GM23338 (cell line): ENCODE results near the gene TACR3. TPM values are rescaled to one million over a fixed set of nuclear protein-coding genes. Genes with fewer than 3 reads are reported as not detected.
"Not testable (repeated sequence)": the region's sequence is repeated elsewhere in the genome, so short reads cannot be mapped to it uniquely, and the experiment has no call there.

ENCODE experiments used
- ATAC-seq: fragments of 200-7000 bp; cut with Tn5 transposase; 3 replicates; pipeline ENCODE4 v1.9.1; 2020
- DNase-seq: peaks from one replicate; pipeline ENCODE4 v3.0.0-alpha.2; 2015; ENCODE audit warnings: low spot score
- H2AFZ ChIP-seq: fragments of 200-600 bp; sonication (generic); 2 replicates; pipeline ENCODE4 v1.8.0; 2016; ENCODE audit warnings: antibody characterized with exemption, mild to moderate bottlenecking, moderate library complexity
- H3F3A ChIP-seq: fragments of 200-600 bp; sonication (generic); replicated peaks from 2 replicates; pipeline ENCODE4 v1.8.0; 2017; ENCODE audit warnings: antibody characterized with exemption, mixed run types, low read depth
- H3K27ac ChIP-seq: fragments of 200-600 bp; sonication (generic); 2 replicates; pipeline ENCODE4 v1.6.1; 2016; ENCODE audit warnings: low read depth
- H3K27me3 ChIP-seq: fragments of 200-600 bp; sonication (generic); 2 replicates; pipeline ENCODE4 v1.8.0; 2016; ENCODE audit warnings: mild to moderate bottlenecking, mixed run types, moderate library complexity; ENCODE audit not compliant: insufficient read depth
- H3K36me3 ChIP-seq: fragments of 200-600 bp; sonication (generic); 2 replicates; pipeline ENCODE4 v1.8.0; 2016; ENCODE audit warnings: mild to moderate bottlenecking; ENCODE audit not compliant: insufficient read depth
- H3K4me1 ChIP-seq: fragments of 200-600 bp; sonication (generic); 2 replicates; pipeline ENCODE4 v1.8.0; 2016; ENCODE audit warnings: mild to moderate bottlenecking, moderate library complexity; ENCODE audit not compliant: insufficient read depth
- H3K4me2 ChIP-seq: fragments of 200-600 bp; sonication (generic); 2 replicates; pipeline ENCODE4 v1.7.1; 2017; ENCODE audit warnings: mixed run types
- H3K4me3 ChIP-seq: fragments of 200-600 bp; sonication (generic); 2 replicates; pipeline ENCODE4 v1.6.1; 2016; ENCODE audit warnings: mixed run types
- H3K79me2 ChIP-seq: fragments of 200-600 bp; sonication (generic); replicated peaks from 2 replicates; pipeline ENCODE4 v1.8.0; 2017; ENCODE audit warnings: mild to moderate bottlenecking; ENCODE audit not compliant: insufficient read depth
- H3K9me2 ChIP-seq: fragments of 200-600 bp; sonication (generic); 2 replicates; pipeline ENCODE4 v1.8.0; 2017; ENCODE audit not compliant: insufficient read depth
- H4K20me1 ChIP-seq: fragments of 200-600 bp; sonication (generic); replicated peaks from 2 replicates; pipeline ENCODE4 v1.8.0; 2017; ENCODE audit warnings: mild to moderate bottlenecking; ENCODE audit not compliant: insufficient read depth
- H3K27ac Mint-ChIP-seq: 2 replicates; pipeline ENCODE4 v1.8.0; 2020; ENCODE audit warnings: inconsistent platforms, mild to moderate bottlenecking, moderate library complexity, mixed read lengths
- H3K27me3 Mint-ChIP-seq: 3 replicates; pipeline ENCODE4 v1.8.0; 2022; ENCODE audit warnings: low read depth, mild to moderate bottlenecking, moderate library complexity, mixed read lengths, inconsistent platforms; ENCODE audit not compliant: insufficient read depth, poor library complexity
- H3K36me3 Mint-ChIP-seq: 3 replicates; pipeline ENCODE4 v1.8.0; 2021; ENCODE audit warnings: low read depth, mild to moderate bottlenecking, inconsistent platforms, moderate library complexity, mixed read lengths
- H3K4me1 Mint-ChIP-seq: 3 replicates; pipeline ENCODE4 v1.8.0; 2020; ENCODE audit warnings: mild to moderate bottlenecking, inconsistent platforms, mixed read lengths
- H3K4me3 Mint-ChIP-seq: 3 replicates; pipeline ENCODE4 v1.8.0; 2021; ENCODE audit warnings: moderate library complexity, mild to moderate bottlenecking, inconsistent platforms, mixed read lengths
- H3K9me3 Mint-ChIP-seq: 3 replicates; pipeline ENCODE4 v1.8.0; 2020; ENCODE audit warnings: moderate library complexity, mild to moderate bottlenecking, inconsistent platforms, mixed read lengths
- CREB1 ChIP-seq: fragments of 250-450 bp; sonication (Bioruptor Pico); IDR thresholded peaks from 2 replicates; pipeline ENCODE4 v1.5.0; 2020; ENCODE audit warnings: low read depth, mild to moderate bottlenecking, moderate library complexity
- CTCF ChIP-seq, 2 experiments: fragments of 200-600 bp in 1 of 2; sonication (generic) in 1 of 2; conservative IDR thresholded peaks; 2 replicates each; pipeline versions ENCODE4 v1.5.1 to v1.6.1; 2016 to 2017; ENCODE audit warnings: antibody characterized with exemption in 2 of 2, low read depth in 2 of 2, mild to moderate bottlenecking in 2 of 2, moderate library complexity in 1 of 2
- ETS1 ChIP-seq: IDR thresholded peaks from 2 replicates; pipeline ENCODE4 v1.6.1; 2016; ENCODE audit warnings: antibody characterized with exemption
- EZH2 ChIP-seq: fragments of 200-600 bp; sonication (generic); IDR thresholded peaks from one replicate; pipeline ENCODE4 v1.8.0; 2017; ENCODE audit warnings: antibody characterized with exemption, mild to moderate bottlenecking, low read depth; ENCODE audit not compliant: unreplicated experiment
- JUNB ChIP-seq: IDR thresholded peaks from one replicate; pipeline ENCODE4 v1.6.1; 2016; ENCODE audit warnings: antibody characterized with exemption; ENCODE audit not compliant: unreplicated experiment
- NANOG ChIP-seq: IDR thresholded peaks from 2 replicates; pipeline ENCODE4 v1.6.1; 2016; ENCODE audit warnings: antibody characterized with exemption, borderline replicate concordance
- POLR2AphosphoS5 ChIP-seq: IDR thresholded peaks from 2 replicates; pipeline ENCODE4 v1.6.1; 2016; ENCODE audit warnings: antibody characterized with exemption, low read depth
- REST ChIP-seq: IDR thresholded peaks from one replicate; pipeline ENCODE4 v1.6.1; 2018; ENCODE audit warnings: antibody characterized with exemption; ENCODE audit not compliant: unreplicated experiment
- STAT1 ChIP-seq: IDR thresholded peaks from one replicate; pipeline ENCODE4 v1.6.1; 2016; ENCODE audit warnings: antibody characterized with exemption; ENCODE audit not compliant: unreplicated experiment
- ZNF114 ChIP-seq: fragments of 250-450 bp; sonication (Bioruptor Pico); IDR thresholded peaks from 2 replicates; pipeline ENCODE4 v1.5.0; 2020; ENCODE audit warnings: mild to moderate bottlenecking, moderate library complexity
- ZNF331 ChIP-seq: fragments of 250-450 bp; sonication (Bioruptor Pico); IDR thresholded peaks from 2 replicates; pipeline ENCODE4 v1.5.0; 2020; ENCODE audit warnings: low read depth, mild to moderate bottlenecking, moderate library complexity
- polyA plus RNA-seq: library from polyadenylated mRNA; unstranded; fragments of >200 nt; fragmentation: Nextera tagmentation; extraction: Ambion mirVana; gene quantifications from 2 replicates; pipeline ENCODE4 v1.2.1, GENCODE V29; 2016
- total RNA-seq: library from RNA; depleted of rRNA; stranded (reverse); fragments of >200 nt; shearing (Covaris generic); gene quantifications from 2 replicates; pipeline ENCODE4 v1.2.3, GENCODE V29; 2014

TACR3 gene
- total and polyA plus RNA-seq, 2 experiments from 2014 or later = 0.76 to 2.2 TPM

GRCh38 chr4:103591841-103592240 is 127.9 kb downstream of the TACR3 start:
- Mint-ChIP-seq H3K4me3 (no peak overlapping the region), H3K27ac (no peak overlapping the region)
- no peak for ATAC-seq

GRCh38 chr4:103567591-103567990 is 152.2 kb downstream of the TACR3 start:
- Mint-ChIP-seq H3K9me3 (no peaks in the 10 kb centered on the region), H3K27ac (no peak overlapping the region), H3K27me3 (no peaks in the 10 kb centered on the region), H3K4me3 (no peak overlapping the region), H3K36me3 (no peaks in the 10 kb centered on the region), H3K4me1 (no peaks in the 10 kb centered on the region)
- H3K27ac ChIP-seq = no peak overlapping the region
- H2AFZ ChIP-seq = peak overlapping the region; percentile 35
- no peak overlapping the region for H3K4me3 ChIP-seq
- no peaks in the 10 kb centered on the region for H3F3A ChIP-seq
- no peak for DNase-seq
- H3K27me3 ChIP-seq = no peaks in the 10 kb centered on the region
- H3K36me3 ChIP-seq = no peaks in the 10 kb centered on the region
- no peaks in the 10 kb centered on the region for H3K4me1 ChIP-seq
- no peaks in the 10 kb centered on the region for H3K79me2 ChIP-seq
- no peak overlapping the region for H3K4me2 ChIP-seq
- H3K9me2 ChIP-seq = peaks cover under 1% of the 10 kb centered on the region
- no peak for ATAC-seq
- TF ChIP-seq NANOG (no peak), STAT1 (no peak), CTCF (conservative IDR thresholded peaks at IDR 0.05; ENCODE audit: low read depth in 2 of 2) (no peak), JUNB (no peak), REST (no peak), ETS1 (no peak), EZH2 (no peak), CREB1 (no peak)
- H4K20me1 ChIP-seq = no peaks in the 10 kb centered on the region

More at GRCh38 chr4:103591841-103592240, 127.9 kb downstream of the TACR3 start:
- TF ChIP-seq CREB1 = no peak
- TF ChIP-seq ZNF114 (CRISPR knock-in tag) = no peak
- TF ChIP-seq NANOG = no peak
- no peak for TF ChIP-seq EZH2
- TF ChIP-seq POLR2AphosphoS5 = no peak
- no peak for TF ChIP-seq CTCF (conservative IDR thresholded peaks at IDR 0.05; ENCODE audit: low read depth in 2 of 2)
- TF ChIP-seq ZNF331 (CRISPR knock-in tag) = no peak
- no peak for DNase-seq
- H3F3A ChIP-seq = no peaks in the 10 kb centered on the region
- H2AFZ ChIP-seq = no peak overlapping the region
- H3K4me3 ChIP-seq = no peak overlapping the region
- Mint-ChIP-seq H3K27me3 (no peaks in the 10 kb centered on the region), H3K4me1 (peaks cover 5% of the 10 kb centered on the region; the same call in 1 of the 3 replicates), H3K9me3 (no peaks in the 10 kb centered on the region; the same call in 2 of the 3 replicates), H3K36me3 (no peaks in the 10 kb centered on the region)
- no peaks in the 10 kb centered on the region for H3K9me2 ChIP-seq
- no peaks in the 10 kb centered on the region for H3K27me3 ChIP-seq
- H3K27ac ChIP-seq = no peak overlapping the region
- H3K79me2 ChIP-seq = no peaks in the 10 kb centered on the region
- H3K4me1 ChIP-seq = no peaks in the 10 kb centered on the region
- no peaks in the 10 kb centered on the region for H4K20me1 ChIP-seq
- no peaks in the 10 kb centered on the region for H3K36me3 ChIP-seq
- H3K4me2 ChIP-seq = no peak overlapping the region

- H3K4me1 Mint-ChIP-seq, H3K4me2 ChIP-seq, H3K27me3 Mint-ChIP-seq: not testable (repeated sequence)
These were observed 160.6 kb downstream of the TACR3 start for GRCh38 chr4:103559178-103559577.

More at GRCh38 chr4:103559178-103559577, 160.6 kb downstream of the TACR3 start:
- not testable (repeated sequence) for H3K9me2 ChIP-seq, H3K79me2 ChIP-seq, H3K36me3 ChIP-seq, H3K27me3 ChIP-seq, ATAC-seq, H3K27ac Mint-ChIP-seq, H3K4me3 ChIP-seq, H3K27ac ChIP-seq, H3K4me1 ChIP-seq, H2AFZ ChIP-seq, DNase-seq, H4K20me1 ChIP-seq, H3F3A ChIP-seq, H3K4me3 Mint-ChIP-seq
- Mint-ChIP-seq H3K9me3 (peaks cover 20% of the 10 kb centered on the region), H3K36me3 (peaks cover 14% of the 10 kb centered on the region)
